GM18951 (cell line): Measurements from ENCODE around the gene OR8U1.
"Not testable (repeated sequence)": the region's sequence is repeated elsewhere in the genome, so short reads cannot be mapped to it uniquely, and the experiment has no call there.

ENCODE experiments used
- POLR2A ChIP-seq: IDR thresholded peaks from 4 replicates; pipeline ENCODE4 v1.6.1; 2011; ENCODE audit warnings: mild to moderate bottlenecking; ENCODE audit not compliant: insufficient read length, insufficient read depth; ENCODE audit errors: extremely low read depth
- in situ Hi-C: fragments of 300-500 bp; cut with MboI; formaldehyde crosslinking; loops from one replicate; pipeline ENCODE4 v1.12.0; 2022; ENCODE audit warnings: low sequenced_read_pairs, mixed read lengths, inconsistent platforms; ENCODE audit not compliant: unreplicated experiment

Gene OR8U1

GRCh38 chr11:56375324-56375723 lies at the start of gene OR8U1:
Gene OR8U1 (plus strand): TSS chr11:56375624. CDS start chr11:56375624, 0 bp downstream.
- no peak for TF ChIP-seq POLR2A
- in situ Hi-C loops = no loop called here

DNA sequence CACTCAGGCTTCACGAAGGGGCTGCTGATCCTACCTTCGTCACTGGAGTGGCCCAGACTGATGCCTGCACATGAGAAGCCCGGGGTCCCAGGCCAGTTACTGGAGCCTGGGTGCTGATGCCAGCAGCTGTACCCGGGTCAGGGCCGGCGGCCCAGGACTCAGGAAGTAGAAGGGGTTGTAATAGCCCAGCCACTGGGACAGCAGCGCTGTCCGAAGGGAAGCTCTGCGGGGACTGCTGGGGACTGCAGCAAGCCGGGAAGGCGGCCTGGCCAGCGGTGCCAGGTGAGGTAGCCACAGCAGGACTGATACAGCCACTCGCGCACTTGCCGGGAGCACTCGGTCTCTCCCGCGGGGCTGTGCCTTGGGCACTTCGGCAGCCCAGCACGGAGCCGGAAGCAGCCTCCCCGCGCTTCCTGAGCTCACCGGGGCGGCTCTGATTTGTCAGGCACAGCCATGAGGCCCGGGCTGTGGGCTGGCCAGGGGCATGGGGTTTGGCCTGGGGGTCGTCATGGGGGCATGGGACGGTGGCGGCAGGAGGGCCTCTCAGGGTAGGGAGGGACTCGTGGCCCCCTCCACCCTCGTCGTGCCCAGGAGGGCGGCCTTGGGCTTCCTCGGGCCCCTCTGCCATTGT lies 43.4 kb upstream of the OR8U1 start:
- in situ Hi-C loops = no loop called here

GRCh38 chr11:56333156-56333555 lies 42.3 kb upstream of the OR8U1 start:
- in situ Hi-C loops = no loop called here
- TF ChIP-seq POLR2A = no peak

More for the DNA sequence above, 43.4 kb upstream of the OR8U1 start:
- no peak for TF ChIP-seq POLR2A

GRCh38 chr11:56340289-56340688 lies 35.1 kb upstream of the OR8U1 start:
- no peak for TF ChIP-seq POLR2A
- in situ Hi-C loops = no loop called here

DNA sequence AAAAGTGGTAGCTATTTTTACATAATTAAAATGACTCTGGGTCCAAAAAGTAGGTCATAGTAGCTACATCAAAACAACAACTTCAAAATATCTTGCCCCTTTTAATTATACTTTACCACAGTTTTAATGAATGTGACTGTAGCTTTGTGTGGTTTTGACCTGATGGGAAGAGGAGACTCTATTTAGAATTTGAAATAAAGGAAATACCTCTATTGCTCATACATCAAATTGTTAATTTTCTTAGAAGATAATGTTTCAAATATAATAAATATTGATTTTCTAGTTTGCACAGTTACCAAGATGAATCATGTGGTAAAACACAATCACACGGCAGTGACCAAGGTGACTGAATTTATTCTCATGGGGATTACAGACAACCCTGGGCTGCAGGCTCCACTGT lies 29.7 kb upstream of the OR8U1 start, which contains the start of gene OR8K1:
Gene OR8K1, plus strand, starts transcription at position 301 of the 400 bp plus-strand sequence. Its CDS starts 0 bp downstream, at position 301.
- in situ Hi-C loops = no loop called here
- no peak for TF ChIP-seq POLR2A

DNA sequence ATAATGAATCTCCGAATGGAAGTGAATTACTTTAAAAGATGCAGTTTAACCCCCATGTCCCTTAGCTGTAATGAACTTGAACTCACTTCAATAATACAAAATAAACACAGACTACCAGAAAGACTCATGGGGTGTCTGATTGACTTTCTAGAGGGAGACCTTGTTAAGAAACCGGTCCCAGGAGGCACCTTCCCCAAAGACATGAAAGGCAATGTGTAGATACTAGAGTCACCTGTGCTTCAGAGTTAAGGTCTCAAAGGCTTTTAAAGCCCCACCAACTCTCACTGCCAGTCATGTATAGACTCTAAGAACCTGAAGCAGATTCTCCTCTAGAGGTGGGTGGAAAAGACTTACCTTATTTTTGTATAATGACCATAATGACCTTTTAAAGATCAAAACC lies 21.4 kb upstream of the OR8U1 start, which contains the start of gene OR8J1:
Gene OR8J1, plus strand, starts transcription at position 301 of the 400 bp plus-strand sequence. CDS start 5,956 bp downstream, outside the sequence.
- TF ChIP-seq POLR2A = no peak
- in situ Hi-C loops = no loop called here

GRCh38 chr11:56380120-56380519 lies 4.7 kb downstream of the OR8U1 start:
- no peak for TF ChIP-seq POLR2A
- in situ Hi-C loops = no loop called here

GRCh38 chr11:56394381-56394780 lies 19.0 kb downstream of the OR8U1 start:
- no peak for TF ChIP-seq POLR2A
- in situ Hi-C loops = no loop called here

GRCh38 chr11:56396047-56396446 lies 20.6 kb downstream of the OR8U1 start:
- TF ChIP-seq POLR2A = no peak
- in situ Hi-C loops = no loop called here

DNA sequence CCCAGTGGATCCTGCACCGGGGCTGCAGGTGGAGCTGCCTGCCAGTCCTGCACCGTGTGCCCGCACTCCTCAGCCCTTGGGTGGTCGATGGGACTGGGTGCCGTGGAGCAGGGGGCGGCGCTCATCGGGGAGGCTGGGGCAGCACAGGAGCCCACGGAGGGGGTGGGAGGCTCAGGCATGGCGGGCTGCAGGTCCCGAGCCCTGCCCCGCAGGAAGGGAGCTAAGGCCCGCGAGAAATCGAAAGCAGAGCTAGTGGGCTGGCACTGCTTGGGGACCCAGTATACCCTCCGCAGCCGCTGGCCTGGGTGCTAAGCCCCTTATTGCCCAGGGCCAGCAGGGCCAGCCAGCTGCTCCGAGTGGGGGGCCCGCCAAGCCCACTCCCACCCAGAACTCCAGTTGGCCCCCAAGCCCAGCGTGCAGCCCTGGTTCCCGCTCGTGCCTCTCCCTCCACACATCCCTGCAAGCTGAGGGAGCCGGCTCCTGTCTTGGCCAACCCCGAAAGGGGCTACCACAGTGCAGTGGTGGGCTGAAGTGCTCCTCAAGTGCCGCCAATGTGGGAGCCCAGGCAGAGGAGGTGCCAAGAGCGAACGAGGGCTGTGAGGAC lies 26.5 kb downstream of the OR8U1 start:
- in situ Hi-C loops = not testable (repeated sequence)

- in situ Hi-C loops = no loop called here
- no peak for TF ChIP-seq POLR2A
These were observed 29.0 kb downstream of the OR8U1 start for GRCh38 chr11:56404393-56404792.

- in situ Hi-C loops = no loop called here
- no peak for TF ChIP-seq POLR2A
These were observed 35.4 kb downstream of the OR8U1 start for GRCh38 chr11:56410801-56411200.

DNA sequence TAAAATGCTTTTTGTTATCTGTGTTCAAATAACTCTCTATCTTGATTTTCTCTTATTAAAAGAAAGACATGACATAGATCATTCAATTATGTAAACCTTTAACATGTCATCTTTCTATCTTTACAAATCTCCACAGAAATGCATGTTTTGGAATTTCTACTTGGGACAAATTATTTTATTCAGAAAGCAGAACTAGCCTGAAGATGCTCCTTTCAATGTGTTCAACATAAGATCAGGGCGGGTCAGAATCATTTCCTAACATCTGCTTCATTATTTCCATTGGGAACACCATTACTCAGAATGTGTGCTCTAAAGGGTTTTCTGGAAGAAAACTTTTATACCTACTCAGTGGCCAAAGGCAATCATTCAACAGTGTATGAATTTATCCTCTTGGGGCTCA lies 37.0 kb downstream of the OR8U1 start, which contains the start of gene OR5AL1:
Gene OR5AL1, plus strand, starts transcription at position 301 of the 400 bp plus-strand sequence.
- in situ Hi-C loops = no loop called here
- no peak for TF ChIP-seq POLR2A
